ENCODE measurements around the gene TFAP2A.

Gene TFAP2A

GRCh38 chr6:10395704-10396546, 18.9 kb downstream of the TFAP2A start:
- Histone ChIP-seq H3K27me3 (peaks cover 69% of the 10 kb centered on the region), H3K36me3 (no peaks in the 10 kb centered on the region), H3K4me3 (ENCODE audit: low read depth, low read length) (no peak overlapping the region), H3K4me1 (no peaks in the 10 kb centered on the region), H3K9me3 (no peaks in the 10 kb centered on the region)
- no peak for DNase-seq
- TF ChIP-seq, protein P1, sequence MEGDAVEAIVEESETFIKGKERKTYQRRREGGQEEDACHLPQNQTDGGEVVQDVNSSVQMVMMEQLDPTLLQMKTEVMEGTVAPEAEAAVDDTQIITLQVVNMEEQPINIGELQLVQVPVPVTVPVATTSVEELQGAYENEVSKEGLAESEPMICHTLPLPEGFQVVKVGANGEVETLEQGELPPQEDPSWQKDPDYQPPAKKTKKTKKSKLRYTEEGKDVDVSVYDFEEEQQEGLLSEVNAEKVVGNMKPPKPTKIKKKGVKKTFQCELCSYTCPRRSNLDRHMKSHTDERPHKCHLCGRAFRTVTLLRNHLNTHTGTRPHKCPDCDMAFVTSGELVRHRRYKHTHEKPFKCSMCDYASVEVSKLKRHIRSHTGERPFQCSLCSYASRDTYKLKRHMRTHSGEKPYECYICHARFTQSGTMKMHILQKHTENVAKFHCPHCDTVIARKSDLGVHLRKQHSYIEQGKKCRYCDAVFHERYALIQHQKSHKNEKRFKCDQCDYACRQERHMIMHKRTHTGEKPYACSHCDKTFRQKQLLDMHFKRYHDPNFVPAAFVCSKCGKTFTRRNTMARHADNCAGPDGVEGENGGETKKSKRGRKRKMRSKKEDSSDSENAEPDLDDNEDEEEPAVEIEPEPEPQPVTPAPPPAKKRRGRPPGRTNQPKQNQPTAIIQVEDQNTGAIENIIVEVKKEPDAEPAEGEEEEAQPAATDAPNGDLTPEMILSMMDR (IDR thresholded peaks at IDR 0.05; ENCODE audit: low read depth, low read length): no peak

GRCh38 chr6:10395171-10395703, 19.6 kb downstream of the TFAP2A start:
- DNase-seq: no peak
- peaks cover 73% of the 10 kb centered on the region for H3K27me3 ChIP-seq
- H3K36me3 ChIP-seq: no peaks in the 10 kb centered on the region
- no peaks in the 10 kb centered on the region for H3K4me1 ChIP-seq
- H3K9me3 ChIP-seq: no peaks in the 10 kb centered on the region
- TF ChIP-seq, protein P1 (IDR thresholded peaks at IDR 0.05; ENCODE audit: low read depth, low read length): no peak
- H3K4me3 ChIP-seq (ENCODE audit: low read depth, low read length): no peak overlapping the region

- no peaks in the 10 kb centered on the region for H3K9me3 ChIP-seq
- no peak for DNase-seq
- H3K27me3 ChIP-seq: peaks cover 79% of the 10 kb centered on the region
- H3K4me3 ChIP-seq (ENCODE audit: low read depth, low read length): no peak overlapping the region
- no peaks in the 10 kb centered on the region for H3K4me1 ChIP-seq
- TF ChIP-seq, protein P1 (IDR thresholded peaks at IDR 0.05; ENCODE audit: low read depth, low read length): no peak
- H3K36me3 ChIP-seq: no peaks in the 10 kb centered on the region
Observed at GRCh38 chr6:10393544-10394225, 21.2 kb downstream of the TFAP2A start.

GRCh38 chr6:10391799-10392198, 23.1 kb downstream of the TFAP2A start:
- Histone ChIP-seq H3K4me3 (ENCODE audit: low read depth, low read length) (no peak overlapping the region), H3K27me3 (peaks cover 81% of the 10 kb centered on the region)

GRCh38 chr6:10391299-10391630, 23.6 kb downstream of the TFAP2A start:
- TF ChIP-seq, protein P1 (IDR thresholded peaks at IDR 0.05; ENCODE audit: low read depth, low read length): no peak
- Histone ChIP-seq H3K27me3 (peaks cover 83% of the 10 kb centered on the region), H3K4me3 (ENCODE audit: low read depth, low read length) (no peak overlapping the region), H3K9me3 (no peaks in the 10 kb centered on the region), H3K36me3 (no peaks in the 10 kb centered on the region), H3K4me1 (no peaks in the 10 kb centered on the region)
- no peak for DNase-seq

More at GRCh38 chr6:10391799-10392198, 23.1 kb downstream of the TFAP2A start:
- DNase-seq: no peak
- Histone ChIP-seq H3K36me3 (no peaks in the 10 kb centered on the region), H3K4me1 (no peaks in the 10 kb centered on the region), H3K9me3 (no peaks in the 10 kb centered on the region)
- TF ChIP-seq, protein P1 (IDR thresholded peaks at IDR 0.05; ENCODE audit: low read depth, low read length): no peak
